Measurements from ENCODE around the gene RABGAP1L. TPM values are rescaled to one million over a fixed set of nuclear protein-coding genes. Genes with fewer than 3 reads are reported as not detected.
"Not testable (repeated sequence)": the region's sequence is repeated elsewhere in the genome, so short reads cannot be mapped to it uniquely, and the experiment has no call there.

The RABGAP1L gene
- total RNA-seq, 1 donor from 2014 or later, result 69.4 TPM

- intact Hi-C loops (cut with micrococcal nuclease), result loop anchor here (1.0 to 10.0 kb wide), 7 partner anchors 188 to 1478 kb away; no protein-coding TSS in a partner anchor
Measured at GRCh38 chr1:174153085-174153824, 6.1 kb upstream of the RABGAP1L start.

- intact Hi-C loops (cut with micrococcal nuclease), result loop anchor here (1.0 to 10.0 kb wide), 7 partner anchors 189 to 1479 kb away; no protein-coding TSS in a partner anchor
Measured at GRCh38 chr1:174153825-174154107, 5.6 kb upstream of the RABGAP1L start.

- intact Hi-C loops (cut with micrococcal nuclease), result loop anchor here (5.0 to 10.0 kb wide), 6 partner anchors 192 to 1714 kb away; partner anchors contain the start of gene PIGC
Measured at GRCh38 chr1:174156437-174156836, 2.9 kb upstream of the RABGAP1L start.

- intact Hi-C loops (cut with micrococcal nuclease), result loop anchor here (5.0 to 10.0 kb wide), 6 partner anchors 192 to 1715 kb away; partner anchors contain the start of gene PIGC
Measured at GRCh38 chr1:174157157-174157806, 2.0 kb upstream of the RABGAP1L start.

- intact Hi-C loops (cut with micrococcal nuclease), result loop anchor here (1.0 to 10.0 kb wide), 20 partner anchors 20 to 1978 kb away; partner anchors contain the start of genes CACYBP, CENPL, DARS2 and MRPS14
Measured at GRCh38 chr1:174158767-174159251, 511 bp upstream of the RABGAP1L start.

GRCh38 chr1:174160109-174160473, 771 bp downstream of the RABGAP1L start:
- intact Hi-C loops (cut with micrococcal nuclease), result no loop called here

- intact Hi-C loops (cut with micrococcal nuclease), result no loop called here
Measured at GRCh38 chr1:174160603-174161002, 1.3 kb downstream of the RABGAP1L start.

GRCh38 chr1:174161813-174162212, 2.5 kb downstream of the RABGAP1L start:
- intact Hi-C loops (cut with micrococcal nuclease), result no loop called here

GRCh38 chr1:174164826-174165225, 5.5 kb downstream of the RABGAP1L start:
- intact Hi-C loops (cut with micrococcal nuclease), result no loop called here

- intact Hi-C loops (cut with micrococcal nuclease), result no loop called here
Measured at GRCh38 chr1:174165471-174166137, 6.3 kb downstream of the RABGAP1L start.

GRCh38 chr1:174166530-174167264, 7.4 kb downstream of the RABGAP1L start:
- intact Hi-C loops (cut with micrococcal nuclease), result no loop called here

GRCh38 chr1:174167265-174167803, 8.0 kb downstream of the RABGAP1L start:
- intact Hi-C loops (cut with micrococcal nuclease), result no loop called here

- intact Hi-C loops (cut with micrococcal nuclease), result no loop called here
Measured at GRCh38 chr1:174169342-174169741, 10.0 kb downstream of the RABGAP1L start.

- intact Hi-C loops (cut with micrococcal nuclease), result no loop called here
Measured at GRCh38 chr1:174171073-174171472, 11.8 kb downstream of the RABGAP1L start.

- intact Hi-C loops (cut with micrococcal nuclease), result no loop called here
Measured at GRCh38 chr1:174174461-174175329, 15.4 kb downstream of the RABGAP1L start.

GRCh38 chr1:174178459-174178858, 19.1 kb downstream of the RABGAP1L start:
- intact Hi-C loops (cut with micrococcal nuclease), result not testable (repeated sequence)

GRCh38 chr1:174189428-174190062, 30.2 kb downstream of the RABGAP1L start:
- intact Hi-C loops (cut with micrococcal nuclease), result no loop called here

- intact Hi-C loops (cut with micrococcal nuclease), result no loop called here
Measured at GRCh38 chr1:174190691-174191199, 31.4 kb downstream of the RABGAP1L start.

GRCh38 chr1:174191349-174191862, 32.1 kb downstream of the RABGAP1L start:
- intact Hi-C loops (cut with micrococcal nuclease), result no loop called here

Data from T-helper 1 cell treated with Interleukin-12 subunit alpha and Interleukin-12 subunit beta and Interleukin-4 antibody, amounts not matched to agents 30 ng/mL and 1 ng/mL, for 36 hours (primary cell).